ENCODE data around the gene GDF11.

The GDF11 gene

GRCh38 chr12:55789893-55790292 lies 47.0 kb downstream of the GDF11 start:
- in situ Hi-C loops (cut with MboI; ENCODE audit: low sequenced_read_pairs, unreplicated experiment): no loop called here
- TF ChIP-seq CTCF (IDR thresholded peaks at IDR 0.05; ENCODE audit: borderline replicate concordance, control extremely low read depth, extremely low read depth, insufficient read depth, missing control alignments): no peak
- DNase-seq (ENCODE audit: low spot score): no peak

GRCh38 chr12:55795950-55796349 lies 53.0 kb downstream of the GDF11 start:
- in situ Hi-C loops (cut with MboI; ENCODE audit: low sequenced_read_pairs, unreplicated experiment): no loop called here
- TF ChIP-seq CTCF (IDR thresholded peaks at IDR 0.05; ENCODE audit: borderline replicate concordance, control extremely low read depth, extremely low read depth, insufficient read depth, missing control alignments): no peak
- DNase-seq (ENCODE audit: low spot score): no peak

- TF ChIP-seq CTCF (IDR thresholded peaks at IDR 0.05; ENCODE audit: borderline replicate concordance, control extremely low read depth, extremely low read depth, insufficient read depth, missing control alignments): no peak
- in situ Hi-C loops (cut with MboI; ENCODE audit: low sequenced_read_pairs, unreplicated experiment): no loop called here
These were observed 54.1 kb downstream of the GDF11 start for GRCh38 chr12:55797068-55797467.

GRCh38 chr12:55797550-55797949 lies 54.6 kb downstream of the GDF11 start:
- no peak for TF ChIP-seq CTCF (IDR thresholded peaks at IDR 0.05; ENCODE audit: borderline replicate concordance, control extremely low read depth, extremely low read depth, insufficient read depth, missing control alignments)
- no peak for DNase-seq (ENCODE audit: low spot score)
- in situ Hi-C loops (cut with MboI; ENCODE audit: low sequenced_read_pairs, unreplicated experiment): no loop called here

More at GRCh38 chr12:55797068-55797467, 54.1 kb downstream of the GDF11 start:
- DNase-seq (ENCODE audit: low spot score): no peak
